Embryonic facial prominence (tissue), 1 donor: ENCODE measurements around the gene TRAPPC2L.

Source experiments
- DNase-seq: peaks from one replicate; pipeline ENCODE4 v3.0.0-alpha.2; 2016; ENCODE audit errors: extremely low spot score

Gene TRAPPC2L

DNA sequence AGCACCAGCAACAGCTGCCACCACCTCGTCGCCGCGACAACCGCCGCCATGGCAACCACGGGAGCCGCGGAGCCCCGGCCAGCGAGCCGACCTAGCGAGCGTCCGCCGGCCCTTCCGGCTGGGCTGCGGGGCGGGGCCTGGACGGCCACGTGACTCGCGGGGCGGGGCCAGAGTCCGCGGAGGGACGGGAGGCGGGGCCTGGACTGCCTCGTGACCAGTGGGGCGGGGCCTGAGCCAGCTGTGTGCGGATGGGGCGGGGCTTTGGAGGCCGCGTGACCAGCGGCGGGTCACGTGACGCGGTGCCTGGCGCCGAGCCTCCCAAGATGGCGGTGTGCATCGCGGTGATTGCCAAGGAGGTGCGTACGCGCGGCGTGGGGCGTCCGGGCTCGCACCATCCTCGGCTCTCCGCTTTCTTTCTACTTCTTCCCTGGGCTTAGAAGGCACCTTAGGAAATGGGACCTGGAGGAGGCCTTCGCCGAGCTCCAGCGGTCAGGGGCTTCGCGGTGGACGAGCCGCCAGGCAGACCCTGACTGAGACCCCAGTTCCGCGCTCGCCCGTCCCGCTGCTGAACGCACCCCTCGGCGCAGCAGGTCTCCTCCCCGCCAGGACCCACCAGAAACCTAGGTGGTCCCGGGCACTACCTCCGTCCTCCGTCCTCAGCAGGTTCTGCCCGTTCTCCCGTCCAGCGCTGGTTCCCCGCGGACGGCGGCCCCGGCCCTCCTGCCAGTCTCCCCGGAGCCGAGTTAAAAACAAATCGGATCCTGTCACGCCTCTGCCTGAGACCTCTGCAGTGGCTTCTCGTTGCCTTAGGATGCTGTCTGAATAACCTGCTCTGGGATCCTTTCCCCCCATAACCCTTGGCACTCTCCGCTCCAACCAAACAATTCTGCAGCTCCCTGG is at the start of gene TRAPPC2L, which contains the start of gene GALNS:
Gene TRAPPC2L (plus strand): TSS at position 300 of the 900 bp plus-strand sequence. CDS start 24 bp downstream, at position 324.
Gene GALNS (minus strand): TSS at position 120 of the 900 bp plus-strand sequence. CDS start 70 bp downstream, at position 50.
- peak; percentile 94 for DNase-seq

- no peak for DNase-seq
Measured at GRCh38 chr16:88807142-88807625, 49.7 kb upstream of the TRAPPC2L start.

DNA sequence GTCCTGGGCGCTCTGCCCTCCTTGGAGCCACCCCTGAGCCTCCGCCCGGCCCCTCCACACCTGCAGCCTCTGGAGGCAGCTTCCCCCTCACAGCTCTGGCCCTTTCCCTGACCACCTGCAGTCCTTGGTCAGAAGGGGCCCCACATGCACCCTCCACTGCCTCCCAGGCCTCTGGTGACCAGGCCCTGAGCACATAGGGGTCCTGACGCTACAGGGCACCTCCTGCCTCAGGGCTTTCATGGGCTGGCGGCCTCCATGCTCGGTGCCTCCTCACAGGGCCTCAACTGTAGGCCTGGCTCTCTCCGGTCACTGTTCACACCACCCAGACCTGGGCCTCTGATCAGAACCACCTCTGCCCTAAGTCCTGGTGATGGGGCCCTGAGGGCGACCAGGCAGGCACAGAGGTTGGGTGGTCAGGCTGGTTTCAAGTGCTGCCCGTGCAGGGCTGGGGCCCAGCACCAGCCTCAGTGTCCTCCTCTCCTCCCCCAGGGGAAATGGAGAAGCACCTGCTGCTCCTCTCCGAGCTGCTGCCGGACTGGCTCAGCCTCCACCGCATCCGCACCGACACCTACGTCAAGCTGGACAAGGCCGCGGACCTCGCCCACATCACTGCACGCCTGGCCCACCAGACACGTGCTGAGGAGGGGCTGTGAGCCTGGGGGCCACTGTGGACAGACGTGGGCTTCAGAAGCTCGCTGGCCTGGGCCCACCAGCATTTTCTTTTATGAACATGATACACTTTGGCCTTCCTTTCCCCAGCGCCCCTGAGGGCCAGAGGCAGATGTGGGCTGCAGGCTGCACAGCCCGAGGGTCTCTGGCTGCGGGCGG is 49.1 kb upstream of the TRAPPC2L start:
- DNase-seq: no peak

- no peak for DNase-seq
Measured at GRCh38 chr16:88809068-88809675, 47.8 kb upstream of the TRAPPC2L start.

DNA sequence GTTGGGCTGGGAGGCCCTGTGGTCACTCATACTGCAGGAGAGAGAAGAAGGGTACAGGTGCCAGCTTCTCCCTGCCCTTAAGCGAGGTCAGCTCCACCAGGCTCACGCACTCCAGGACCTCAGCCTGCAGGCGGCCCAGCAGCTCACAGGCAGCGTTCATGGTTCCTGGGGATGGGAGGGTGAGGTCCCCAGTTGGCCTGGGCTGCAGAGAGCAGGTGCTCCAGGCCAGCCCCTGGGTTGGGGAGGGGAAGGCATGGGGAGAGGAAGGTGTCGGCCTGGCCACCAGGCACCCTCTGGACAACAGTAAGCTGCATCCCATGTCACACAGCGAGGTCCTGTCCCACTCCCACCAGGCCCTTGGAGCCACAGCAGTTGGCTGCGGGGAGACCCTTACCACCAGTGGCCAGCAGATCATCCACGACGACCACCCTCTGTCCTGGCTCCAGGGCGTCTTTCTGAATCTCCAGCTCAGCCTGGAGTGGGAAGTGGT is 47.2 kb upstream of the TRAPPC2L start:
- DNase-seq: no peak

- no peak for DNase-seq
Measured at GRCh38 chr16:88810166-88810911, 46.6 kb upstream of the TRAPPC2L start.

DNA sequence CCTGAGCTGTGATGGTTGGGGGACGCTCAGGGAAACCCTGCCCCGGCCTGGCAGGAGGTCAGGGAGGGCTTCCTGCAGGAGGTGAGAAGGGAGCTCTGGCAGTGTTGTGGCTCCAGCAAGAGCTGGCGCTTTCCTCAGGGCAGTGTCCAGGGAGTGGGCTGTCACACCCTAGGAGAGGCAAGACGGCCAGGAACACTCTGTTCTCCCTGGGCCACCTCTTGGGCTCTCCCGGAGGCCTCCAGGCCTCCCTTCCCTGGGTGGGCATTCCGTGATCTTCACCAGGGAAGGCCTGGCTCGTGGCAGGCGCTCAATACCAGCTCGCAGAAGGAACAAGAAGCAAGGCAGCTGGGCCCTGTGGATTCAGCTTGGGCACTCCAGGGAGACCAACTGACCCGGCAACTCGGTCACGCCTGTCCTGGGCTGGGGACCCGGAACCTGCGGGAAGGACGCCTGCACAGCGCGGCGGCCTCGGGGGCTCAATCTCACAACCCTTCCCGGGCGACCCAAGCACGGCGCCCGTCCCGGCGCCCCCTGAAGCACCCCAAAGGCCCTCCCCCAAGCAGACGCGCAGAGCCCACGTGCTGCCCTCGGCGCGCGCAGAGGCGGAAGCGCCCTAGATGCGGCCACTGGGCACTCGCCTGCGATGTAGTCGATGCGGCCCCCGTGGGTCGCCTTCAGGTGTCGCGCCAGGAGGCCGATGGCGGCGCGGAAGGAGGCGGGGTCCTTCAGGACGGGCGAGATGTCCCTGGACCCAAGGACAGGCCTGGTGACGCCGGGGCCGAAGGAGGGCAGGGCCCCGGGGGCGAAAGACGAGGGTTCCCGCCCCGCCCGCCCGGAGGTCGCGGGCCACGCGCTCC is 45.8 kb upstream of the TRAPPC2L start:
- peak; percentile 32 for DNase-seq

- peak; percentile 84 for DNase-seq
Measured at GRCh38 chr16:88811769-88812512, 45.0 kb upstream of the TRAPPC2L start, which contains the start of gene APRT. Gene APRT (minus strand): TSS chr16:88811928. CDS start chr16:88811899, 29 bp downstream.

- no peak for DNase-seq
Measured at GRCh38 chr16:88812513-88813268, 44.2 kb upstream of the TRAPPC2L start.

DNA sequence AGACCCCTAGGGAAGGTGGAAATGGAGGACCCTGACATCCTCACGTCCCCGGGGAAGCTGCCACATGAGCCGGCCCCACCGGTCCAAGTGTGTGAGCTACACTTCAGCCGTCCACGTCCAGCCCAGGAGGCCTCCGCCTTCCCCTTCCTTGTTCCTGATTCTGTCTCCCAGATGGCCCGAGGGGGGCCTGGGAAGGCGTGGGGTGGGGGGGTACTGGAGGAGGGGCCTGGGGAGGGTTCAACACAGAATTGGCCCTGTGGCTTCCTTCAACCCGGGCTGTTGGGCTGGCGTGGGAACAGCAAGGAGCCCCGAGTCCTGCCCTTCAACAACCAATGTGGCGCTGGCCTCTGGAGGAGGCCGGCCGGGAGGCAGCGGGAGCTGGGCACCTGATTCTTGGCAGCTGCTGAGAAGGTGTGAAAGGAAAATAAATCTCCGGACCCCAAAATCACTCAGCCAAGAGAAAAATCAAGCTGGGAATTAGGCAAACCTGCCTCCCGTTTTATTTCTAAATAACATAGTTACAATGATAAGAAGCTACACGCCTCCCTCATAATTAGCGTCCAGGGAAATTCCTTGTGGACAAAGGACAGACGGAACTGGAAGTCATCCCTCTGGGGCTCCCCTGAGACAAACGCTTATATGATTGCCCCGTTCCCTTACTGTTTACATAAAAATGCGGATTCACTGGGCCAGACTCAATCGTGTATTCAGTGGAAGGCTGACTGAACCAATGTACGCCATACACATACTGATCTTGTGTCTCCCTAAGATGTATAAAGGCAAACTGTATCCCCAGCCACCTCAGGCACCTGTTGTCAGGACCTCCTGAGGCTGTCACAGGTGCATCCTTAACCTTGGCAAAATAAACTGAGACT is 43.4 kb upstream of the TRAPPC2L start:
- no peak for DNase-seq

GRCh38 chr16:88814144-88814502 is 42.8 kb upstream of the TRAPPC2L start:
- DNase-seq: no peak

GRCh38 chr16:88815227-88815626 is 41.7 kb upstream of the TRAPPC2L start:
- no peak for DNase-seq

DNA sequence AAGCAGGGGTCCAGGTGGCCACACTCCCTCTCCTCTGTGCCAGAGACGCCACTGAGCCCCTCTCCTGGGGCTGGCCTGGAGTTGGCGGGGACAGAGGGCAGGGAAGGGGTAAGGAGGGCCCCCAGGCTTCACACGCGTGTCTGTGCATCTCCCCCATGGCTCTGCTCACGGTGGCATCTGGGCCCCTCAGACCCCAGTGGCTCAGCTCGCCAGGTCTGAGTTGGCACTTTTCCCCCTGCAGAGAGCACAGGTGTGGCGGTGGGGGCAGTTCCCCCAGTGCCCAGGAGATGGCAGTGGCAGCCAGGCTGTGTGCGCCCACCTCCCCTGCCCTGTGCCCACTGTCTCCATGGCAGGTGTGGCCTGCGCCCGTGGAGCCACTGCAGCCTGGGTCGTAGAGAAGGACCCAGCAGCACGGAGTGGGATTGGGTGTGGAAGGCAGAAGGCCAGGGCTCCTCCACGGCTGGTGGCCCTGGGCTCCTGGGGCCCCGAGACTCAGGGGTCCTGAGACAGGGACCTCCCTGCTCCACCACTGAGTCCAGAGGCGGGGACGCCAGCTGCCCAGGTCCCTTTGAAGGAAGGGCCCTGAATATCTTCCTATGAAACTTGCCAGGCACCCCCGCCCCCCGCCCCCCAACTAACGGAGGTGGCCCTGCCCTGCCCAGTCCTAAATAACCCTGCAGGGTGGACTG is 40.9 kb upstream of the TRAPPC2L start:
- no peak for DNase-seq

- no peak for DNase-seq
Measured at GRCh38 chr16:88816736-88817535, 40.0 kb upstream of the TRAPPC2L start.

- DNase-seq: no peak
Measured at GRCh38 chr16:88817785-88818574, 38.9 kb upstream of the TRAPPC2L start.
